AG04449 (cell line): ENCODE measurements around the gene CNTNAP2.

Experiments used
- CTCF ChIA-PET: fragments of 350-600 bp; formaldehyde crosslinking; extraction: SDS; loops from one replicate; lab custom pipeline; 2021; ENCODE audit warnings: antibody characterized with exemption; lab: Yijun Ruan, JAX
- POLR2A ChIA-PET: fragments of 400-600, 350-600 bp; formaldehyde crosslinking; extraction: SDS; loops from one replicate; lab custom pipeline; 2020; ENCODE audit warnings: antibody characterized with exemption, inconsistent platforms; lab: Yijun Ruan, JAX
- DNase-seq: peaks from one replicate; pipeline ENCODE4 v3.0.0-alpha.2; 2010; ENCODE audit warnings: low read depth, low spot score
- H3K4me3 ChIP-seq: 2 replicates; pipeline ENCODE4 v1.5.1; 2011; ENCODE audit warnings: low read depth, mild to moderate bottlenecking, control low read depth, low read length
- TF ChIP-seq, protein P1 (sequence below): IDR thresholded peaks from one replicate; pipeline ENCODE4 v1.5.1; 2011; ENCODE audit warnings: mild to moderate bottlenecking, moderate library complexity, low read length, control low read depth, inconsistent platforms; ENCODE audit not compliant: insufficient read depth; ENCODE audit errors: missing control alignments

The CNTNAP2 gene

DNA sequence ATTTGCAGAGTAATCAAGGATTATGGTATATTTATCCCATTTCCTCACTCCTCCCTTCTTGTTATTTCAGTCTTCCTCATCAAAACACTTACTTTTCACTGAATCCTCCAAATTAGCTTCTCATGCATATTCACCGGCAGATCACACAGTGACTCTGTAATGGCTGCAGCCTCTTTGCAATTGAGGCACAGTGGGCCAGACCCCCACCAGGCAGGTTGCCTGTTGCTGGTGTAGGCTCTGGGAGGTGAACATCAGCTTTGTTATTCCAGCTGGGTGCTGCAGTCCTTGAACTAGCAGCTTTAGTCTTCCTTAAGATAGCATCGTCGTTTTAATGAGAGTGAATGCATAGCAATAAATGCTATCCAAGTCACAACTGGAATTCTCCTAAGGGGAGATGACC lies 449.3 kb downstream of the CNTNAP2 start:
- no peak for DNase-seq
- H3K4me3 ChIP-seq: no peak overlapping the region
- TF ChIP-seq, protein P1, sequence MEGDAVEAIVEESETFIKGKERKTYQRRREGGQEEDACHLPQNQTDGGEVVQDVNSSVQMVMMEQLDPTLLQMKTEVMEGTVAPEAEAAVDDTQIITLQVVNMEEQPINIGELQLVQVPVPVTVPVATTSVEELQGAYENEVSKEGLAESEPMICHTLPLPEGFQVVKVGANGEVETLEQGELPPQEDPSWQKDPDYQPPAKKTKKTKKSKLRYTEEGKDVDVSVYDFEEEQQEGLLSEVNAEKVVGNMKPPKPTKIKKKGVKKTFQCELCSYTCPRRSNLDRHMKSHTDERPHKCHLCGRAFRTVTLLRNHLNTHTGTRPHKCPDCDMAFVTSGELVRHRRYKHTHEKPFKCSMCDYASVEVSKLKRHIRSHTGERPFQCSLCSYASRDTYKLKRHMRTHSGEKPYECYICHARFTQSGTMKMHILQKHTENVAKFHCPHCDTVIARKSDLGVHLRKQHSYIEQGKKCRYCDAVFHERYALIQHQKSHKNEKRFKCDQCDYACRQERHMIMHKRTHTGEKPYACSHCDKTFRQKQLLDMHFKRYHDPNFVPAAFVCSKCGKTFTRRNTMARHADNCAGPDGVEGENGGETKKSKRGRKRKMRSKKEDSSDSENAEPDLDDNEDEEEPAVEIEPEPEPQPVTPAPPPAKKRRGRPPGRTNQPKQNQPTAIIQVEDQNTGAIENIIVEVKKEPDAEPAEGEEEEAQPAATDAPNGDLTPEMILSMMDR: no peak
- CTCF ChIA-PET: no interaction called here
- POLR2A ChIA-PET: no interaction called here

DNA sequence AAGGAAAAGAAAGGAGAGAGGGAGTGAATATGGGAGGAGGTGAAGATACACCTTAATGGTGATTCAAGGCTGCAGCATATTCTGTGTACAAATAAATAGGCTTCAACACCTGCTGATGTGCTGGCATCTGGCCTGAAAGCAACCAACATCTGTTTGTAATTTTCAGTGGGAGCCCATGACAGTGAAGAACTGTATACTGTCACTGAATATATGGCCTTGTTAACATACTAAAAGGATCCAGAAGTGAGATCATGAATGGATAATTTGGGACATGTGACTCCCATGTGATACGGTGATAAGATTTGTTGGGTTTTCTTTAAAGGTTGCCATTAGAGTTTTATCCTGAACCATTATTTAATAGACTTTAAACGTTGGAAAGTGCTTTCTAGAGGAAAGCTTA lies 459.3 kb downstream of the CNTNAP2 start:
- TF ChIP-seq, protein P1: no peak
- CTCF ChIA-PET: no interaction called here
- POLR2A ChIA-PET: no interaction called here
- no peak for DNase-seq
- H3K4me3 ChIP-seq: no peak overlapping the region

DNA sequence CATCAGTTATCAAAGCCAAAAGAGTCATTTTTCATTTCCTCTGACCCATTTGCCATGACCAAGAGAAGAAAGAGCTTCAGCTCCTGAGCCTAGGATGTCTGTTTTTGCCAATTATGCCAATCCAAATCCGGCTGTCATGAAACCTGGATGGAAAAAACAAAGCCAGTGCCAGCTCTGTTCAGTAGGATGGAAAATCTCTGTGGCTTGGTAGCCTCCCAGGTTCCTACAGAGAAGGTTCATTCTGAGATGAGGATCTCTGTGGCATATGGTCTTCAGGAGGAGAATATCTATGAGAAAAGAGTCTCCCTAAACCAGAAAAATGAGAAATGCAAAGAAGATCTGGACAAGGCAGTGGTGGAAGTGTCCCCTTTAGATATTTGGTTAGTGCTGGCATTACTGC lies 475.4 kb downstream of the CNTNAP2 start:
- no peak for DNase-seq
- ChIA-PET CTCF (no interaction called here), POLR2A (no interaction called here)
- TF ChIP-seq, protein P1: no peak
- no peak overlapping the region for H3K4me3 ChIP-seq

DNA sequence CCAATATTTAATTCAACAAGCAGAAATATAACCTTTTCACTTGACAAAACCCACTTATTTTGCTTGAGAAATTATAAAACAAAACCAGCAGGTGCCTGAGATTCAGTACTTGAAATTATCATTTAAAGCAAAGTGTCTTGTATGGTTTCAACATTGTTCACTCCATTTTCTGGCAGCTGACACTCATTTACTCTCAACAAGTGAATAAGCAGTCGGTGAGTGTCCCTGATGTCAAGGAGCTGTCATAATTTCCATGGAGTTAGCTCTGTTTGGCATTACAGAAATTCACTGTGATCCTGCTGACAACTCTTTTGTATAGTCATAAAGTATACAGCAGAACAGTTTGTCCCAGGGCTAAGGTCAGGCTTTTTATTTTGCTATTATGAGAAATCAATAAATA lies 490.0 kb downstream of the CNTNAP2 start:
- ChIA-PET POLR2A (no interaction called here), CTCF (no interaction called here)
- no peak for DNase-seq
- TF ChIP-seq, protein P1: no peak
- H3K4me3 ChIP-seq: no peak overlapping the region

DNA sequence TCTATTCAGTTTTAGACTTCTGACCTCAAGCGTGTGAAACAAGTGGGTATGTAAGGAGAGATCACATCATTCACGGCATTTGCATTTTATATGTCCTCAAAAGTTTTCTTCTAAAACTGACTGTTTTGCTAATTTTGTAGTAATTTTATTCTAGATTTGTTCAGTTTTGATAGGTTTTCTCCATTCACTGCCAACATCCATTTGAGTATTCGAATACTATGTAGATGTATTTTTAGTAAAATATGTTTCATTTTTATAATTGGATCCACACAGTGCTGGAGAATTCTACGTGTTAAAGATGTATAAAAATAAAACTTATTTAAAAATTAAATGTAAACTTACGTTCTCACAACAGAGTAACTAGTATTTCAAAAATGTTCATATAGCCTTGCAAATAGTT lies 503.0 kb downstream of the CNTNAP2 start:
- POLR2A ChIA-PET: no interaction called here
- H3K4me3 ChIP-seq: no peak overlapping the region
- CTCF ChIA-PET: no interaction called here
- TF ChIP-seq, protein P1: no peak
- no peak for DNase-seq

DNA sequence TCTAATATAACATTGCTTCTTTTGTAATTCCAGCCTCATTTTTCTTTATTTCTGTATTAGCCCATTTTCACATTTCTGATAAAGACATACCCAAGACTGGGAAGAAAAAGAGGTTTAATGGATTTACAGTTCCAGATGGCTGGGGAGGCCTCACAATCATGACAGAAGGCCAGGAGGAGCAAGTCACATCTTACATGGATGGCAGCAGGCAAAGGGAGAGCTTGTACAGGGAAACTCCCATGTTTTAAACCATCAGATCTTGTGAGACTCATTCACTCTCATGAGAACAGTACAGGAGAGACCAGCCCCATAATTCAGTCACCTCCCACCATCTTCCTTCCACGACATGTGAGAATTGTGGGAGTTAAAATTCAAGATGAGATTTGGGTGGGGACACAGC lies 510.3 kb downstream of the CNTNAP2 start:
- ChIA-PET POLR2A (no interaction called here), CTCF (no interaction called here)
- TF ChIP-seq, protein P1: no peak
- no peak overlapping the region for H3K4me3 ChIP-seq
- no peak for DNase-seq
